ENCODE measurements around the gene MS4A14.
"Not testable (repeated sequence)": the region's sequence is repeated elsewhere in the genome, so short reads cannot be mapped to it uniquely, and the experiment has no call there.

MS4A14 gene, protein sequence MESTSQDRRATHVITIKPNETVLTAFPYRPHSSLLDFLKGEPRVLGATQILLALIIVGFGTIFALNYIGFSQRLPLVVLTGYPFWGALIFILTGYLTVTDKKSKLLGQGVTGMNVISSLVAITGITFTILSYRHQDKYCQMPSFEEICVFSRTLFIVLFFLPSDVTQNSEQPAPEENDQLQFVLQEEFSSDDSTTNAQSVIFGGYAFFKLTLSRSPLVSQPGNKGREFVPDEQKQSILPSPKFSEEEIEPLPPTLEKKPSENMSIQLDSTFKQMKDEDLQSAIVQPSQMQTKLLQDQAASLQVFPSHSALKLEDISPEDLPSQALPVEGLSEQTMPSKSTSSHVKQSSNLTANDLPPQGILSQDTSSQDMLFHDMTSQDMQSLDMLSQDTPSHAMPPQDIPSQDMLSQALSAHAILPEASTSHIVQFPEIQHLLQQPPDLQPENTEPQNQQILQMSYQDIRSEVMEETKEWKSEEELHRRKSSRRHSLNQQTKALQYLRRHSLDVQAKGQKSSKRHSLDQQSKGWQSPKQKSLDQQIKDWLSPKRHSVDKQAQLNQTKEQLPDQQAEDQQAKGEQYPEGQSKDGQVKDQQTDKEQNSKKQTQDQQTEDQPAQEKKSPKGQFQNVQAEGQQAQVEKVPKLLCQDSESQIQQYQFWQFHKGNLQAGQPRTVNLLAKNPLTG

GRCh38 chr11:60396382-60396781 is at the start of gene MS4A14:
Gene MS4A14 (plus strand): TSS chr11:60396459. CDS start chr11:60396579, 120 bp downstream.
- in situ Hi-C loops (cut with HindIII; ENCODE audit: low pct_ligation_motif_present, low pct_unique_long_range_greater_than_20kb, low sequenced_read_pairs), result no loop called here
- DNase-seq, result no peak

DNA sequence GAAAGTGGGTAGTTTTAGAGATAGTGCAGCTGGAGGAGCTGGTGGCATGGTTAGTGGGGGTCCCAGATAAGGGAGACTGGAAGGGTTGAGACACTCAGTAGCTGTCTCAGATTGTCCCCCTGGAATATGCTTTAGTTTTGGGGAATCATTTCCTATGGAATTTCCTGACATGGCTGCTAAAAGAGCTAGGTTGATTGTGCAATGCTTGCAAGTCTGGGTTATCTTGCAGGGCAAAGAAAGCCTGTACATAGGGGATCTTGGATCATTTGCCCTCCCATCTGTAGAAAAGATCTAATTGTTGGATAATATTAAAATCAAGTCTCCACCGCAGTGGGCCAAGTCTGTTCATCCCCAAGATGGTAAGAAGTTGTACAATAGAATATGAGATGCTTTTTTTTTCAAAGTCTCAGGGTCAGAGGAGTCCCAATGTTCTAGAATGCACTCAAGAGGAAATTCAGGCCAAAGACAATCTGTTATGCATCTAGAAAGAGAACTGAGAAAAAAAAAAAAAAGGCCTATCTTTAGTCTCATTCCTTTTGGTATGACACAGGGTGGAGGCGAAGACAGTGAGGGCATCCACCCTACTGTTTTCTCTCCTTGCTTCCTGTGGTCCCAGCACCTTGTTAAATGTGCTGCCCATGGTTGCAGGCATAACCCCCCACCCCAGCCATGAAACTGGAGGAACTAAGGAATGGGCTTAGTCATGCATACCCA is 49.0 kb upstream of the MS4A14 start:
- in situ Hi-C loops (cut with HindIII; ENCODE audit: low pct_ligation_motif_present, low pct_unique_long_range_greater_than_20kb, low sequenced_read_pairs), result no loop called here
- no peak for DNase-seq

GRCh38 chr11:60348116-60348515 is 48.1 kb upstream of the MS4A14 start:
- DNase-seq, result no peak
- in situ Hi-C loops (cut with HindIII; ENCODE audit: low pct_ligation_motif_present, low pct_unique_long_range_greater_than_20kb, low sequenced_read_pairs), result no loop called here

DNA sequence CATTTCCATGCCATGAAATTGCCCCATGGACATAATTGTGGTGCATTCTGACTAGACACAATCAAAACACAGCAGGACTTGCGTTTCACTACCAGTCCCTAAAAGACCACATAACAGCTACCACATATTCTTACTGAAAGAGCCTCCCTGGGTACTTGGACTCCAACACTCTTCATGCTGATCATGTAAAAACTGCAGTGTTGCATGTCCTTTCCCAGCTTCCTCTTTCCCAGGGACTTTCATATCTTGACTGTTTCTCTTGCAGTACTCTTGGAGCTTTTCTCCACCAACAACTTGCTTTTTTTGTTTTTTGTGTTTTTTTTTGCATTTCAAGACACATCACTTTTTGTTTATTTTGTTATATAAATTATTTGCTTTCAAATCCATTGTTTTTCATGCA is 46.3 kb upstream of the MS4A14 start:
- in situ Hi-C loops (cut with HindIII; ENCODE audit: low pct_ligation_motif_present, low pct_unique_long_range_greater_than_20kb, low sequenced_read_pairs), result no loop called here
- no peak for DNase-seq

GRCh38 chr11:60357771-60358170 is 38.5 kb upstream of the MS4A14 start:
- in situ Hi-C loops (cut with HindIII; ENCODE audit: low pct_ligation_motif_present, low pct_unique_long_range_greater_than_20kb, low sequenced_read_pairs), result no loop called here
- DNase-seq, result no peak

- no peak for DNase-seq
- in situ Hi-C loops (cut with HindIII; ENCODE audit: low pct_ligation_motif_present, low pct_unique_long_range_greater_than_20kb, low sequenced_read_pairs), result no loop called here
Observed at GRCh38 chr11:60360621-60361020, 35.6 kb upstream of the MS4A14 start.

DNA sequence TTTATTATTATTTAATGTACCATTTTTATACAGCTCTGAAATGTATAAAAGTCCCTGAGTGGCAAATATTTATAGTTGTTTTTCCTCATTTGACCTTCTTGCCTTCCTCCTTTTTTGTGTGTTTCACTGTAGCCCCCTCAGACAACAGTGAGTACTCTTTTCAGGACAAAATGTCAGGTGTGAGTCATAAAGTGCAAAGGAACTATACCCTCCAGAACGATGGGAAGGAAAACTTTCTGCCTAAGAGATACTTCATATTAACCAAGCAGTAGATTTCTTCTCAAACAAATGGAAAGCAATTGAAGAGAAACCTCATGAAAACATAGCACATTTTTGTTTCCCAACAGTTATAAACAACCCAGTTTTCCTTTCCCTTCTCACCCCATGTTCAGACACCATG is 34.0 kb upstream of the MS4A14 start:
- in situ Hi-C loops (cut with HindIII; ENCODE audit: low pct_ligation_motif_present, low pct_unique_long_range_greater_than_20kb, low sequenced_read_pairs), result no loop called here
- DNase-seq, result no peak

DNA sequence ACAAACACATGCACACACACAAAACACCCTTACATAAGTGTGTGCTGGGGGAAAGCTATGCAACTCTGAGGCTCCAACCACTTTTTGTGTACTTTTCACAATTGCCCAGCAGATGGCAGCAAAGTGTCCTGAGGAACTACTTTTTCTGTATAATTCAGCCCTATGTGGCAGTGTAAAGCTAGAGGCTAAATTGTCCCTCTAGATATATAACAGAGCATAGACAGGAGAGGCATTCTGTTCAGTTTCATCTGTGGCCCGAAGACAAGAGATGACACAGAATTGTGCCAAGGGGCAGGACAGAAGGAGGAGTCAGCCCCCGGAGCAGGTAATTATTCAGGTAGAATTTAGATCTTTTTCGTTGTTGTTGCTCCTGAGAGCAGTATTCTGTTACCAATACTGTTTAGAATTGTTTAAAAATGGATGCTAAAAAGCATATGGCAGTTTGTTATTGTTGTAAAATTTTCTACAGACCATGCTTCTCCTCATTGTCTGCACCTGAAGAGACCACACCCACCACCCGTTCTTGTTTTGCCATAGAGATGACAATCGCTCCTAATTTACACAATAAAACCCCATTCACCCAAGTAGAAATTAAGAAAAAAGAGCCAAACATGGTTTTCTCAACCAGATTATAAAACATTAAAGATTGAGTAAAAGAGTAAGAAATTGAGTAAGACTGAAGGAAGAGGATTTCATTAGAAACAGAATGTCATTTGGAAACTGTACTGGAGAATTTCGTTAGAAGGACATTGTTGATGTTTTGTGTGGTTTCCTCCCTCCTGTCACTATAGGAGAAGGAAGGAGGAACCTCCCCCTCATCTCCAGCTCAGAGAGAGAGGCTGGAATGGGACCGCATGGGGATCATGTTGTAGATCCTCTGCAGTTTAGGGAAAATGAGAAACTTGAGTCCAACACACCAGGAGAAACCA is 32.5 kb upstream of the MS4A14 start:
- in situ Hi-C loops (cut with HindIII; ENCODE audit: low pct_ligation_motif_present, low pct_unique_long_range_greater_than_20kb, low sequenced_read_pairs), result no loop called here

GRCh38 chr11:60366262-60366904 is 29.9 kb upstream of the MS4A14 start:
- DNase-seq; in situ Hi-C loops (cut with HindIII; ENCODE audit: low pct_ligation_motif_present, low pct_unique_long_range_greater_than_20kb, low sequenced_read_pairs): not testable (repeated sequence)

More for the DNA sequence above, 32.5 kb upstream of the MS4A14 start:
- DNase-seq, result peak; percentile 52

DNA sequence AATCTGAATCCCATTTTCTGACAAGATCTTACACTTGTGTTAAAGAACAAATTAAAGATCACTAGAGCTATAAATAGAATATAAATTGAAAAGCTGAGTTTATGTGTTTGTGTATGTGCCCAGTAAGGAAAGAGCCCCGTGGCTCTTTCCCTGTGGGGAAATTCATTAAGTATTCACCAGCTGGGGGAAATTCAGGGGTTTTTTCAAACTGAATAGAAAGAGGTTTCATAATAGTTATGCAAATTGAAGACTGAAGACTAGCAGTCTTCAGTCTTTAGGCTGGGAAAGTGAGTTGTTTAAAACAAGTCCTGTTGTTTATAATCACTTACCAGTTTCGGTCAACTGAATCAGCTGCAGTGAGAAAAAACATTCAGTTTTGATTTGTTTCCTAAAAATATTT is 29.2 kb upstream of the MS4A14 start:
- in situ Hi-C loops (cut with HindIII; ENCODE audit: low pct_ligation_motif_present, low pct_unique_long_range_greater_than_20kb, low sequenced_read_pairs), result no loop called here
- no peak for DNase-seq

DNA sequence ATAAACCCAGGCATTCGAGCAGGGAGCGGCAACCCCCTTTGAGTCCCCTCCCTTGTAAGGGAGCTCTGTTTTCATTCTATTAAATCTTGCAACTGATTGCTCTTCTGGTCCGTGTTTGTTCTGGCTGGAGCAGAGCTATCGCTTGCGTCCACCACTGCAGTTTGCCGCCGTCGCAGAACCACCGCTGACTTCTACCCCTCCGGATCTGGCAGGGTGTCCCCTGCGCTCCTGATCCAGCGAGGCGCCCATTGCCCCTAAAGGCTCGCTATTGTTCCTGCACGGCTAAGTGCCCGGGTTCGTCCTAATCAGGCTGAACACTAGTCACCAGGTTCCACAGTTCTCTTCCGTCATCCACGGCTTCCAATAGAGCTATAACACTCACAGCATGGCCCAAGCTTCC is 28.4 kb upstream of the MS4A14 start:
- in situ Hi-C loops (cut with HindIII; ENCODE audit: low pct_ligation_motif_present, low pct_unique_long_range_greater_than_20kb, low sequenced_read_pairs), result no loop called here
- no peak for DNase-seq

DNA sequence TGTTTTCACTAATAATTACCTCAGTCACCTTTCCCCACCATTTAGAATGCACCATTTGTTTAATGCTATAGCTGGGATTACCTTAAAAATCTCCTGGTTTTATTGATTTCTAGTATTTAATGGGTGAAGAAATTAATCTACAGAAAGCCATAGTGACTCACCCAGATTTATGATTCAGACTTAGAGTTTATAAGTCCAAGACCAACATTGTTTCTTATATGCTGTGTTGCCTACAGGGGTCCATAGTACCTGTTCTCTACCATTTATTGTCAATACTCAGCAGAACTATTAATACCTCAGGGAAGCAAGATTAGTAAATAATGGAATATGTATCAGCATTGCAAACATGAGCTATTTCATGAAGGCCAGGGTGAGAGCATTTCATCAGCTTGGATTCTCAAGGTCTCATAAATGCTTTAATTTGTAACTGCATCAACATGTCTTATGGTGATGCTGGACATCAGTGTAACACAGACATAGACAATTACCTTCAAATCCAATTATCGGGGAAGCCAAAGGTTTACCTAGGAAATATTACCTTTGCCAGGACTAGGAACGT is 25.9 kb upstream of the MS4A14 start:
- in situ Hi-C loops (cut with HindIII; ENCODE audit: low pct_ligation_motif_present, low pct_unique_long_range_greater_than_20kb, low sequenced_read_pairs), result no loop called here

DNA sequence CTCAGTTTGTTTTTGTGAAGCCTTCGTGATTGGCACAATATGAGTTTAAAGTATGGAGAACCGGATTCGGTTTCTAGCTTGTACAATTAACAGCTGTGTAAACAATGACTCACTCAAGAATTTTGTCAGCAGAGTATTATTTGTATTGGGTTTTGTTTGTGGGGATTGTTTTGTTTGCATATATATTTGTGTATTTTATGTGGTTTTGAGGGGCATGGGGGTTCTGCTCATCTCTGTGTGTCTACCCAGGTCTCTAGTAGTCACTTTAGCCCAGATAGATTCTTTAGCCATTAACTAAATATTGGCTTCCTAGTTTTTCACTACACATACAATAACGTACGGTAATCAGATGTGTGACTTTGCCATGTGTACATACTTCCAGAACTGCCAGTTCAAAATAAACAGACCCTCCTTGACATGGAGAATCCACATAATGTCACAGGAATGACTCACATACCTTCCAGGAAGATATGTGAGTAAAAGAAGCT is 25.4 kb upstream of the MS4A14 start:
- in situ Hi-C loops (cut with HindIII; ENCODE audit: low pct_ligation_motif_present, low pct_unique_long_range_greater_than_20kb, low sequenced_read_pairs), result no loop called here
- DNase-seq, result no peak

More for the DNA sequence above, 25.9 kb upstream of the MS4A14 start:
- DNase-seq, result no peak

GRCh38 chr11:60371386-60371785 is 24.9 kb upstream of the MS4A14 start:
- in situ Hi-C loops (cut with HindIII; ENCODE audit: low pct_ligation_motif_present, low pct_unique_long_range_greater_than_20kb, low sequenced_read_pairs), result no loop called here

GRCh38 chr11:60371854-60372253 is 24.4 kb upstream of the MS4A14 start:
- no peak for DNase-seq
- in situ Hi-C loops (cut with HindIII; ENCODE audit: low pct_ligation_motif_present, low pct_unique_long_range_greater_than_20kb, low sequenced_read_pairs), result no loop called here

More at GRCh38 chr11:60371386-60371785, 24.9 kb upstream of the MS4A14 start:
- DNase-seq, result no peak

DNA sequence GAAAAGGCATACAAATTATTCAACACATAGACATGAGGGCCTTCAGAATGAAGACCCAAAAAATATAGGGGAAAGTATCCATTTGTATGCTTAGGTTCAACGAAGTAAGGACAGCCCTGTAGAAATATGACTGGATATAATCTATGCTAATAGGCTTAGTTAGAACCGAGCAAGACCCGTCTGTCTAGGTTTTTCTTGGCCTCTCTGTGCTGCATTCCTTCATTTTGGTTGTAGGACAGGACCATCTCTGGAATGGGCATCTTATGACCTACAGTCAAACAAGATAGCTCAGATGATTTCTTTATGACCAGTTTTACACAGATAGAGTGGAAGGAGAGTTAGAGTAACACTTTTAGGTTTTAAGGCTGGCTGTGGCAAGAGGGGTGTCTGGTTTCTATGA is 23.5 kb upstream of the MS4A14 start:
- DNase-seq, result no peak
- in situ Hi-C loops (cut with HindIII; ENCODE audit: low pct_ligation_motif_present, low pct_unique_long_range_greater_than_20kb, low sequenced_read_pairs), result no loop called here

GRCh38 chr11:60375316-60375715 is 20.9 kb upstream of the MS4A14 start:
- DNase-seq, result no peak
- in situ Hi-C loops (cut with HindIII; ENCODE audit: low pct_ligation_motif_present, low pct_unique_long_range_greater_than_20kb, low sequenced_read_pairs), result no loop called here
